Middle frontal gyrus (tissue), 1 donor: ENCODE measurements around the gene PPP1R36.
"Not testable (repeated sequence)": the region's sequence is repeated elsewhere in the genome, so short reads cannot be mapped to it uniquely, and the experiment has no call there.

ENCODE experiments used
- DNase-seq: peaks from one replicate; pipeline ENCODE4 v3.0.0-alpha.2; 2015; ENCODE audit warnings: low spot score; ENCODE audit errors: extremely low spot score

Gene PPP1R36

DNA sequence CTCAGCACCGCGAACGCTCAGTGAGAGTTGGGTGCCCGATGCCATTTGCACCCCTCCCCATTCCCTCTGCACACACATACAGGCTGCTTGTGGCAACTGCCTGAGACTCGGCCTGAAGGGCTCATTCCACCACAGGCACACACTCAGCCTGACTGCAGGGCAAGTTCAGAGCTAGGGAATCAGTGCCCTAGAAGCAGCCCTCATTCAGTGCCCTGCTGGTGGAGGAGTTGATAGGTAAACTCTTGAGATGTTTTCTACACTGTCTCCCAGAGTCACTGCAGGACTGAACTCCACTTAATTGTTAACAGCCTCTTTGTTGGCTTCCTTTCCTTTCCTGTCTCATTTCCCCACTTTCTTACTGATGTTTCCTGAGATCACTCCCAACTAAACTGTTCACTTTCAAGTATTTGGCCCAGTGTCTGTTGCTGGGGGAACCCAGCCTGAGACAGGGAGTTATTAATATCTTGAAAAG, 16.9 kb downstream of the PPP1R36 start:
- no peak for DNase-seq

DNA sequence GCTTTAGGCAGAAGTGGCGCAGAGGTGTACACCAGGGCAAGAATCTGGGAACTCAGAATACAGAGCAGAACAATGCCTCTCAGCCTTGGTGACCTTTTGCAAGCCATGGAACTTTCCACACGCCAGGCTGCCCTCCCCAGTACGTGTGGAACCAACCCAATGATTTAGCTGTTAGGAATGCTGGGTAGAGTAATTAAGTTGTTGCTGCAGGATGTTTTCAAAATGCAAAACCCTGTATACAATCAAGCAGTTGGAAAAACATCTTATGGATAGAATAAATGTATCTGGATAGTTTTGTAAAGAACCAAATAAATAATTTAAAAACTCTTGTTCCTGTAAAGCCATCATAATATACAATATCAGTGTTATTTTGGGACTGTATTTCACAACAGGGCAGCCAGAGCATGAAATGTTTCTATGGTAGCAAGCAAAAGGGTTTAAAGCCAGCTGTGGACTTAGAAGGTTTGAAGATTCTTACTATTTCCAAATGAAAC, 19.4 kb downstream of the PPP1R36 start:
- DNase-seq, result no peak

DNA sequence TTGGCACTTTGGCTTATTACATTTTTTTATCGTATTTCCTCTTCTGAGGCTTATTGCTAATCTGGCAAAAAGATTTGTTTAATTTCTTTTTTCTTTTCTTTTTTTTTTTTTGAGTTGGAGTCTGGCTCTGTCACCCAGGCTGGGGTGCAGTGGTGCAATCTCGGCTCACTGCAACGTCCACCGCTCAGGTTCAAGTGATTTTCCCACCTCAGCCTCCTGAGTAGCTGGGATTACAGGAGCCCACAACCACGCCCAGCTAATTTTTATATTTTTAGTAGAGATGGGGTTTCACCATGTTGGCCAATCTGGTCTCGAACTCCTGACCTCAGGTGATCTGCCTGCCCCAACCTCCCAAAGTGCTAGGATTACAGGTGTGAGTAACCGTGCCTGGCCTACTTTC, 19.9 kb downstream of the PPP1R36 start:
- not testable (repeated sequence) for DNase-seq

DNA sequence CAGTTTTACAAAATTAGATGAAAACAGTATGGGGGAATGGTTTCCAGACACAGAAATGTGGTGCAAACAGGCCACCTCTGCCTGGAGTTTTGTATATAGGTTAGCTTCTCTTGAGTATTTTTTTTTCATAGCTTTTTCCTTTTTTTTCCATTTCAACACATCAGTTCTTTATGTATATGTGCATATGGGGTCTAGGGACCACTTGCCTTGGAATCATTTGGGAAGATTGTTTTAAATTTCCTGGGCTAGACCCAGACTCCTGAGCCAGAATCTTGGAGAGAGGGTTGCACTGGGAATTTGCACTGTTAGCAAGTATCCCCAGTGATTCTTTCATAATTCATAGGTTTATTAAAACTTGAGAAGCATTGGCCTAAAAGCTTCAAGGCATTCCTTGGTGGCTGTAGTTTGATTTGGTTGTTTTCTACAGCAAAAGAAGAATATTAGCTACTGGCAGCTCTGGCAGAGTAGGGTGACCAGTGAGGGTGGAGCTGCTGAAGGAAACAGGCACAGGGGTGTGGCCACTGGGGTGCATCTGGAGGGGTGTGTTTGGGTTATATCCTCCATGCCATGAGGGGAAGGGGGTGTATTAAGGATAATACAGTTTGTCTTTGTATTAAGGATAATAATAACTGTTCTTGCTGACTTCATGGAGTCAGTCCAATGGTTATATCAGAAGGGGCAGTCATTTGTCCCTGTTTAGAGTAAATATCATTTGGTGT, 22.8 kb downstream of the PPP1R36 start:
- no peak for DNase-seq

DNA sequence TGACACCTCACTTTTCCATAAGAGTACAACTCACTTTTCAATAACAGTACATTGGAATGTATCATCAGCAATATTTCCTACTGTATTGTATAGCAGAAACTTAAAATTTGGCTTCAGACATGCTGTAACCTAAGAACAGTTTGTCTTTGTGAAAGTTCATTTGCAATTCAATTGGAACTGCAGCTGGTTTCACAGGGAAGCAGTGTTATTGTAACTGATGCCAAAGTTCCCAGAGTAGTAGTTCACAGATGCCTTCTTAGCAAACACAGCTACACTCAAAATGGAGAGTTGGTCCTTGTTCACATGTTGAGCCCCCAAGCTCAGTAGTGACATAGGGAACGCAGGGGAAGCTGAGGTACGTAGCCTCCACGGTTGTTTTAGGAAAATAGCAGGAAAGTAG, 23.3 kb downstream of the PPP1R36 start:
- DNase-seq, result peak; percentile 82

DNA sequence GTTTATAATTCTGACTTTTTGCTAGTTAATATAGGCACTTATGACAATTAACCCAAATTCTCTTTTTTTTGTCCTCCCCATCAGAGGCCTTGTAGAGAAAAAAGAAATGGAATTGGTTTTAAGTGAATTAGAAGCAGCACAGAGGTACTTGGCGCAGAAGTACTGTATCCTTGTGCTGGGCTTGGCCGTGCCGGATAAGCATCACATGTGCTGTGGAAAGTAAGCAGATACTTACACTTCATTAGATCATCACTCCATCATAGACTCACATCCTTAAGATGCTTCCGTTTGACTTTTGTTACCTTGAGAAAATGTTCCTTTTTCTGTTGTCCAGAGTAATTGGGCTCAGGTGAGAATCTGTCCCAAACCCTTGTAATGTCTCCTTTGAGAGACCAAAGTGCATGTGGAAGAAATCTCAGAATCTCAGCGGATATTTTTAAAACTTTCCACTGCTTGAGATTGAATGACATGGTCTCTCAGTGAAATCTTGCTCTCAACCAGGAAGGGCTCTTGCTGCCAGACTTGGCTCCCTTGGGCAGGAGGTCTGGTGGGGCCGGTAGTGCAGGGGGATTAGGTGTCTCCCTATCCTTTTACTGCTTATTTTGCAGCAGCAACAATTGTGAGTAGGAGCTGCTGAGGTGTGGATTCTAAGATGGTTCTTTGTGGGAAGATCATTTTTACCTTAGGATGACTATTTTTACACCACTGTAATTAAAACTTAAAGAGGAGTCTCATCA, 24.8 kb downstream of the PPP1R36 start:
- DNase-seq, result no peak

DNA sequence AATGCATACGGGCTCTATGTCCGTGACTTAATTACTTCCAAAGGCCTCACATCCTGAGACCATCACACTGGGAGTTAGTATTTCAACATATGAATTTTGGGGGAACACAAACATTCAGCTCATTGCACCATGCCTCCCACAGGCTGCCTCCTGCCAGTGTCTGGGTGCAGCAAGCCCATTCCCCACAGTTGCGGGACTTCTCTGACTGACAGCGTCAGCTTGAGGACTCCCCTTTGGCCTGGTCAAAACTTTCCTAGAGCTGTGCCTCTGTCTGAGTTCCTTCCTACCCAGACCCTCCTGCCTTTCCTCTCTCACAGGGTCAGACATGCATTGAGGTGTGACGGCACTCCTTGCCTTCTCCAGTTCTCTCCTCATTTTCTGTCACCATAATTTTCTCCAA, 27.4 kb downstream of the PPP1R36 start:
- DNase-seq, result no peak

DNA sequence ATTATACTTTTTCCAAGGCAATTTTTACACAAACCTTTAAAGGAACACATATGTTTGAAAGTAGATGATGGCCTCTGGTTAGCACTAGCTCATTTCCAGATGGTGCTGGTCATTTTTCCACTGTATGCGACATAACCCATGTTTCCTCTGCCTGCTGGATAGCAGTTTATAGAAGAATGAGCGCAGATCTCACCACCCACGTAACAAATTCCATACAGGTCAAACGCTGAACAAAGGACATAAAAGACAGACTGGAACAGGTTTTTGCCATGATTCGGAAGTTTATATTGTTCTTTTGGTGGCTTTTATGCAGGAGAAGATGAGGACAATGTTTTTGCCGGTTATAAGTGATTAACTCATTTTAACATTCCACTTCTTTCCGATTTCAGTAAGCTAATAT, 30.7 kb downstream of the PPP1R36 start:
- DNase-seq, result no peak

DNA sequence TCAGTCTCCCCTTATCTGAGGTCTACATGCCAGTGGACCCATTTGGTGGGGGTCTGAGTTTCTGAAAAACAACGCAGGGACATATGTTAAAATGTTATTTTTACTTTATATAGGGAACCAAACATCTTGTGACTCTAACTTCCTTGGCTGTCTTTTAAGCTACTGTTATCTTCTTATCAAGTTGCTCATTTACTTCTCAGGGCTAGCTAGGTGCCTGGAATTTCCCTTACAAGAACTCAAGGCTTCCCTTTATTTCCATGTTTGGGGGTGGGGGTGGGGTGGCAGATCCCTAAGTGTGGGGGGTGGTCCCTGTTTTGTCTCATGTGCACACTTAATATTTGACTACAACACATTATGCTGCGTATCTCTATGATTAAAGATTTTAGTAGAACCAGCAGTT, 31.6 kb downstream of the PPP1R36 start:
- no peak for DNase-seq

DNA sequence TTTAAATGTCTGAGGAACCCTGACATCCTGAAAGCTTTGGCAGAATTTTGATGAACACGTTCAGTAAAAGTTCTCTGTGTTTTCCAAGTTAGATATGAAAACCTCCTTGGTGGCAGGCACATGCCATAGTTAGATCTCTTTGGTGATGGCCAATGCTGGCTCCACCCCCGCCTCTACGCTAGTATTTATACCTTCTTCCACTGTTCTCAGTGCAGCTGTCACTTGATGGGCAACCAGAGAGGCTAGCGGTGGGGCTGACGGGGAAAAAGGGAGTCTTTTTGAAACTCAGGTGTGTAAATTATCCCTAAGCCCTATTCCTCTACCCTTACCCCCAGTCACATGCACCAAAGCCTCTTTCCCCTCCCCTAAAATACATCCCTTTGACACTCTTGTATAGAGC, 32.1 kb downstream of the PPP1R36 start:
- DNase-seq, result no peak

DNA sequence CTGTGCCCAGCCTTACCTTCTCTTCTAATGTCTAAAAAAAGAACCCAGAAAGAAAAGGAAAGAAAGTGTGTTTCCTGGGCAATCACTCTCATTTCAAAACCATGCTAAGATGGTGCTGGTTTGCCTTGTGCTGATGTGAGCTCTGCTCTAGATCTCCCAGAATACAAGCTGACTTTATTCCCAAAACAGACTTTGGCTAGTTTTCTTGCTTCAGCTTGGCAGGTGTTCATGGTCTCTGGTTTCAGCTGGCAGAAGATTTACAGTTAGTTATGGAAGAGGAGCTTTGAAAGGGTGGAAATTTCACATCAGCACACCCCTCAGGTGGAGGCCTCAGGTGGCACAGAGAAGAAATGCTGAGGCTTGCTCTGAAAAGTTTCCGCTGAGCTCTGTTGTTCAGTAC, 34.4 kb downstream of the PPP1R36 start:
- DNase-seq, result no peak

DNA sequence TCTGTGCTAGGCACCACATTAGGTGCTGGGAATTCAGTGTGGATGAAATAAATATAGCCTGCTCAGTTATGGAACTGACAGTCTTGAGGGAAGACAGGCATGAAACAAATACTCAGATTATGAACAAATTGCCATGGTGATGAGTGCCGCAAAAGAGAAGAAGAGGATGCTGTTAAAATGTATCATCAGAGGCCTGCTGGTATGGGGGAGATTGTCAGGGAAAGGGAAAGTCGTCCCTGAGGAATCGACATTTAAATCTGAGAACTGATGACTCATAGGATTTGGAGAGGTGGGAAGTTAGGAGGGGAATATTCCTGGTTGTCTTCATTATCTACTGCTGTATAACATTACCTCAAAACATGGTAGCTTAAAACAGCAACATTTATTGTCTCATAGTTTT, 42.0 kb downstream of the PPP1R36 start:
- DNase-seq, result no peak

DNA sequence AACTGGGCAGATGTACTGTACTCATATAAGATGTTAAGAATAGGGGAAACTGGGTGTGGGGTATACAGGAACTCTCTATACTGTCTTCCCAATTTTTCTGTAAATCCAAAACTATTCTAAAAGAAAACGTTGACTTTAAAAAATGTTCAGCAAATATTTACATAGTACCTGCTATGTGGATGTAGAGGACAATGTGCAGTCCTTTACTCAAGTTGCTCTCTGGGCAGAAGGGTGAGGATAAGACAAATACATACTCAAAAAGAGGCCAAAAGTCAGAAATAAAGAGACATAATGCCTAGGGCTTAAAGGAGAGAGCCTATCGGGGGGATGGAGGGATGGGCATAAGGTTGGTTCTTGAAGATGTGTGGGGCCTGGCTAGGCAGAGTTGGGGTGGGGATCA, 44.7 kb downstream of the PPP1R36 start:
- no peak for DNase-seq

DNA sequence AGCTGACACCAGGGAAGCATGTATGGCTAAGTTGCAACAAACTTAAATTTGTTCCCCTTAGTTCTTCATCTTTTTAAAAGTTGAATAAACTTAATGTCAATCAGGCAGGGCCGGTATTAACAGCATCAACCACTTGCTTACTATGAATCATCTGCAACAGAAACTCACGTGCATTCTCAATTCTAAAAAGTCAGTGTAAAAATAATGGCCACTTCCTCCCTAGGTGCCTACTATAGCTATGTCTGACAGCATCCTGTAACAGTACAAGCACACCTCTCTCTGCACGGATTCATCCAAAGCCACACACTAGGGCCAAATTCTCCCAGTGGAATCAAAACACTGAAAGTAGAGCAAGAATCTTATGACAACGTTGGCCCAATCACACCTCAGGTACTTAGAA, 48.6 kb downstream of the PPP1R36 start:
- no peak for DNase-seq

DNA sequence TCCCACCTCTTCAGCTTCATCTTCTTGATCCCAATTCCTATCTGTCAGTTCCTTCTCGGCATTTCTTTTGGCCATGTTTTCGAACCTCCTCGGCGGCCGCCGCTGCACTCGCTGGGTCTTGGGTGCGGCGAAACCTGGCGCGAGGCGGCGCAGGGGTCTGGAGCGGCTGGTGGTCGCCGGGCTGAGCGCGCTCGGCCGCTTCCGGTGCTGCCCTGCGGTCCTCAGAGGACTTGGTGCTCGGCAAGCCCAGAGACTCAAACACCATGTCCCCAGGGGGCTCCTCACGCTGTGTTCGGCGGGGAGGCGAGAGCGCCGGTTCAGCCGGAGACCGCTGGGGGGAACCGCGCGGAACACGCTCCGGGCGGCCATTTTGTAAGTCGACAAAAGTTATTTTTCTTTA, 51.8 kb downstream of the PPP1R36 start:
- no peak for DNase-seq

DNA sequence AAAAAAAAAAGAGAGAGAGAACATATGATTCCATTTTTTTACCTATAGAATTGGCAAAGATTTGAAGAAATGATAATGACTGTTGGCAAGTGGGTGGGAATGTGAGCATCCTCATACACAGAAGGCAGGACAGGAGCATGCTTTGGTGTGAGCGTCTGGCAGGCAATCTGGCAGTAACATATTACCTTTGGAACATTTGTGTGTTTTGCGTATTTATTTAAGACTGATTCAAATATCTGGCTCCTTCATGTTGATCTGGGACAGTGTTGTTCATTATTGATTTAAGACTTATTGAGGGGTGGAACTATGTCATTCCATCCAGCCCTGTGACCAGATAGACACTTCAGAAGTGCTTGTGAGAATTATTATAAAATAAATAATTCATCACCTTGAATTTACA, 53.1 kb downstream of the PPP1R36 start:
- no peak for DNase-seq

DNA sequence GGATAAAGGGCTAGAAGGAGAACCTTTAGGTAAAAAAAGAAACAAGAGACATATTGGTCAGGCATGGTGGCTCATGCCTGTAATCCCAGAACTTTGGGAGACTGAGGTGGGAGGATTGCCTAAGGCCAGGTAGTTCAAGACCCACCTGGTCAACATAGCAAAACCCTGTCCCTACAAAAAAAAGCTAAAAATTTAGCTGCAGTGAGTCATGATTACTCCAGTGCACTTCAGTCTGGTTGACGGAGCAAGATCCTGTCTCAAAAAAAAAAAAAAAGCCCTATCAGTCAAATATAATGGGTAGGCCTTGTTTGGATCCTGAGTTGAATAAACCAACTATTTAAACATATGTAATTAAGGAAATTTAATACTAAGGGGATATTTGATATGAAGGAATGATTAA, 54.2 kb downstream of the PPP1R36 start:
- DNase-seq, result no peak

DNA sequence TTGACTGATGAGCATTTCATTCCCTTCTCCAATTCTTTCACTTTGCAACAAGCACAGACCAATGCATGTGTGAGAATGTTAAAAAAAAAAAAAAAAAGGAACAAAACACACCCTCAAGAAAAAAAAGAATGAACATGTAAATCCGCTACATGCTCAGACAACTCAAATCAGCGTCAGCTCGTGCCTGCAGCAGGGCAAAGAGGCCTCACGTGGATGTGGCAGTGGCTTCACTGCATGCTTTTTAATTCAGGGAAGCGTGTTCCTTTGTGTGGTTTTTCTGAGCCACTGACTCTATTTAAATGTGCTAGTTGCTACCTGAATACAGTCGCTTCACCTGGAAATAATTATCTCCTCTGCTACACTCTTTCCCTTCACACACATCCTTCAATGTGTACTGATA, 55.1 kb downstream of the PPP1R36 start:
- DNase-seq, result no peak

DNA sequence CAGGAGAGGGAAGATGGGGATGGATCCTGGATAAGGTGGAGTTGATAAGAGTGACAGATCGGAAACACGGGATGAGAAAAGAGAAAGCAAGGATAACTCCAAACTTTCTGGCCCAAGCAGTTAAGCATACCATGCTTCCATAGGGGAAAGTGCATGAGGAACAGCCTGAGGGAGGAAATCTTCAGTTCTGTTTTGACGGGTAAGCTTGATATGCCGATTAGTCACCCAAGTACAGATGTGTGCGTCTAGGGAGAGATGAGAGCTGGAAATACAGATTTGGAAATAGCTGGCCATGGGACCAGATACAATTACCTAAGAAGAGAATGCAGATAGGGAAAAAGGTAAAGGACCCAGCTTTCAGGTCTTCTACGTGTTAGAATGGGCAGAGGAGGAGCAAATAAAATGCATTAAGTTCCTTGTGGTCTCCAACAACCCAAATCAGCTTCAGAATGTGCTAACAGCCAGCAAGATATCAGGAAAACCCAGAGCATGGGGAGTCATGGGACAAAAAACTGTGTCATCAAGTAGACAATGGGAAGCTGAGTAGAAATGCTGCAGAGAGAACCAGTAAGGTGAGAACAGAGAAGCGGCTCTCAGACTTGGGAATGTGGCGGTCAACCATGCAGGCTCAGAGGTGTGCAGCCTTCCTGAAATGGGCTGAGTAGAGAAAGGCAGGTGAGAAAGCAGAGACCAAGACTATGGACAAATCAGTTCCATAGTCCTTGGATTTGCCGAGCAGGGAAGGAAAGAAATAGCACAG, 56.3 kb downstream of the PPP1R36 start:
- no peak for DNase-seq

DNA sequence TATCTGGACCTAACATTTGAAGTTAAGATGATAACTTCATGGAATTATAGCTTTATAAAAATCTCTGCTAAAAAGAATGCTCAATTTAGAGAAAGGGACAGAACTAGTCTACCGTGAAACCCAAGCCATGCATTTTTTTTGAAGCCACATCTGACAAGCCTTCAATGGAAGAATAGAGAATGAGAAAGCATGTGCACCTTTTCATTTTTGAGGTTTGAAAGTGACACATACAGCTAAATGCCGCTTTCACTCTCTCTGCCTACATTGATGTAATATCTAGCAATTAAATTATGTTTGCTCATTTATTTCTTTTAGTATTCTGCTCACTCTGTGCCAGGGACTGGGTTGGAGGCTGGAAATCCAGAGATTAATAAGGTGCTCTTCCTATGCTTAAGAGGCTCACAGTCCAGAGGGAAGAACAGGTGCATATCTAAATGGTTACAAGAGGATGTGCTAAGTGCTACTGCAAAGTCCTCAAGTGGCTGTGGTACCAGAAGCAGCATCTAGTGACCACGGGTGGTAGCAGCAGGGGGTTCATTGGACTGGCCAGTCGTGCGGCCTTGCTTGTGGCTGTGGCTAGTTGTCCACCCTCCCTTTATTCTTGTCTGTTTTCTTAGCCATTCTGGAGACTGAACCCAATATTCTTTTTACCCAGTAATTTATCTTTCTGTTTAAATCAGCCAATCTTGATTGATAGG, 60.4 kb downstream of the PPP1R36 start:
- DNase-seq, result no peak

DNA sequence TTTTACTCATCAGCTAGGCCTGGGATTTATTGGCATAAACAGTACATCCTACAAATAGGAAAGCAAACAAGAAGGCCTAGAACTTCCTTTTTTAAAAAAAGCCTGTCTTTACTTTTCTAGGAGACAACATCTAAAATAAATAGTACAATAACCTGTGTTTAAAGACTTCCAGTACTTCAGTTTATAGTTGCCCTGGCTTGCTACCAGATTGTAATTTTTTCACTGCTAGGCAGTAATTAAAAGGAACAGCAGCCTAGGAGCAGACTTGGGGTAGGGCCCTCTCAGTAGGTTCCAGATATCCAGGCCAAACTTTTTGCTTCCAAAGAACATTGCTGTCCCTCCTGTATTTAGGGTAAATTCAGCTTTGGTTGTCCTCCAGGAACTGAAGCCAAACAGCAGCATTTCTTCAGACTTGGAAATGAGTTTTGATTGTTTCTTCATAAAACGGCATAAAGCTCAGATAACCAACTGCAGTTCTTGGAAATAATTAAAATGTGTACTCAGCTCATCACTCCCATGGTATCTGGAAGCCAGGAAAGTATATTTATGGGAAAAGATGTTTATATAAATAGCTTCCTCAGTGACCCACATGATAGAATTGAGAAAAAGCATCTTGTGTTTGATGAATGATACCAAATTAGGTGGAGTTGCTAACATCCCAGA, 61.7 kb downstream of the PPP1R36 start:
- DNase-seq, result no peak
